CD4-positive, CD25-positive, alpha-beta regulatory T cell (primary cell): ENCODE measurements around the gene CARD19. TPM values are rescaled to one million over a fixed set of nuclear protein-coding genes. Genes with fewer than 3 reads are reported as not detected.
"Not testable (repeated sequence)": the region's sequence is repeated elsewhere in the genome, so short reads cannot be mapped to it uniquely, and the experiment has no call there.

Experiments
- ATAC-seq, 2 donors: fragments of 150-1000 bp; cut with Tn5 transposase; one replicate each; pipeline ENCODE4 v1.10.0; 2021; ENCODE audit warnings: low read depth in 2 of 2, moderate number of reproducible peaks in 2 of 2, moderate library complexity in 1 of 2
- DNase-seq, 3 donors: peaks; one replicate each; pipeline versions ENCODE4 v3.0.0 to v3.0.0-alpha.2; 2012 to 2022; ENCODE audit warnings: mixed read lengths in 1 of 3
- H3K27ac ChIP-seq: one replicate; pipeline ENCODE4 v1.7.0; 2013; ENCODE audit warnings: mild to moderate bottlenecking, low read length; ENCODE audit not compliant: insufficient read depth, poor library complexity, severe bottlenecking
- H3K27me3 ChIP-seq: one replicate; pipeline ENCODE4 v1.7.0; 2013; ENCODE audit warnings: low read length; ENCODE audit not compliant: control insufficient read depth, insufficient read depth
- H3K36me3 ChIP-seq: one replicate; pipeline ENCODE4 v1.7.0; 2013; ENCODE audit warnings: mild to moderate bottlenecking, low read length, moderate library complexity; ENCODE audit not compliant: control insufficient read depth, insufficient read depth
- H3K4me1 ChIP-seq: 2 replicates; pipeline ENCODE4 v1.7.0; 2013; ENCODE audit warnings: mild to moderate bottlenecking, low read length; ENCODE audit not compliant: insufficient read depth, control insufficient read depth, poor library complexity, severe bottlenecking
- H3K4me3 ChIP-seq: one replicate; pipeline ENCODE4 v1.7.0; 2013; ENCODE audit warnings: low read depth, mild to moderate bottlenecking, low read length, moderate library complexity
- H3K9me3 ChIP-seq, 2 experiments: 1 replicate in 1 of 2; 2 replicates in 1 of 2; pipeline ENCODE4 v1.7.0; 2013; ENCODE audit warnings: low read length in 2 of 2, mild to moderate bottlenecking in 1 of 2, moderate library complexity in 1 of 2; ENCODE audit not compliant: control insufficient read depth in 2 of 2
- H3K27ac Mint-ChIP-seq, 3 donors: one replicate each; pipeline ENCODE4 v1.8.0; 2020 to 2022; ENCODE audit warnings: mild to moderate bottlenecking in 3 of 3, mixed read lengths in 3 of 3, moderate library complexity in 2 of 3
- H3K27me3 Mint-ChIP-seq: one replicate; pipeline ENCODE4 v1.8.0; 2022; ENCODE audit warnings: mild to moderate bottlenecking, mixed read lengths
- H3K36me3 Mint-ChIP-seq: one replicate; pipeline ENCODE4 v1.8.0; 2020; ENCODE audit warnings: mixed read lengths
- H3K4me1 Mint-ChIP-seq, 4 donors: one replicate each; pipeline ENCODE4 v1.8.0; 2020 to 2022; ENCODE audit warnings: mixed read lengths in 4 of 4, mild to moderate bottlenecking in 1 of 4
- H3K4me3 Mint-ChIP-seq, 4 donors: one replicate each; pipeline ENCODE4 v1.8.0; 2020 to 2022; ENCODE audit warnings: mild to moderate bottlenecking in 4 of 4, mixed read lengths in 4 of 4, moderate library complexity in 3 of 4
- H3K9me3 Mint-ChIP-seq, 7 donors: one replicate each; pipeline ENCODE4 v1.8.0; 2020 to 2022; ENCODE audit warnings: mixed read lengths in 7 of 7, mild to moderate bottlenecking in 3 of 7, moderate library complexity in 2 of 7
- polyA plus RNA-seq, 4 donors: library from polyadenylated mRNA; unstranded; fragments of 300-500 nt; fragmentation: Illumina TruSeq; gene quantifications; one replicate each; pipeline ENCODE4 v1.2.3, GENCODE V29; 2021
- total RNA-seq: library from RNA; stranded (reverse); gene quantifications from one replicate; pipeline ENCODE4 v1.2.3, GENCODE V29; 2022

CARD19 gene
- total and polyA plus RNA-seq, 5 donors from 2014 or later, result 60.0 to 89.1 (median 72.6) TPM

DNA sequence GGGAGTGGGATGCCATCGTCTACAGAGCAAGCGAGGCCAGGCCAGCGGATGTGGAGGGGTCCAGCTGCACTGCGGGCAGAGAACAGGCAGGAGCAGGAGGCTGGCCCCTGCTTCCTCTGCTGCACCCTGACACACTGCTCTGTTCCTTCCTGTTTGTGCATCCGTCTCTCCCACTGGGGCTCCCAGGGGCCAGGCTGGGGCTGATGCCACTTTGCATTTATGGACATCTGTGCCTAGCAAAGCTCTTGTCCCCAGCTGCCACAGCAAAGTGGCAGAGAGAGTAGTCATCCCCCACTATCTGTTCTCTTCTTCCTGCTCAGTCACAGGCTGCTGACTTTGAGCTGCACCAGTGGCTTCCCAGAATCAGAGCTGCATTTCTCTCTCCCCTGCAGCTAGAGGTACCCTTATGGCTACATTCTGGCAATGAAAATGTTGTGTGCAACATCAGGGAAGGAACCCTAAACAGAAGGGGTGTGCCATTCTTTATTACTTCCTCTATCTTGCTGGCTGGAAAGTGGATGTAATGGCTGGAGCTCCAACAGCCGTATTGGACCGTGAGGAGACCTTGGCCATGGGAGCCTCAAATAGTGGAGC lies 42.3 kb downstream of the CARD19 start:
- peak overlapping the region in 1 of 3 donors; percentile 69 for H3K27ac Mint-ChIP-seq
- no peaks in the 10 kb centered on the region for H3K9me3 Mint-ChIP-seq

DNA sequence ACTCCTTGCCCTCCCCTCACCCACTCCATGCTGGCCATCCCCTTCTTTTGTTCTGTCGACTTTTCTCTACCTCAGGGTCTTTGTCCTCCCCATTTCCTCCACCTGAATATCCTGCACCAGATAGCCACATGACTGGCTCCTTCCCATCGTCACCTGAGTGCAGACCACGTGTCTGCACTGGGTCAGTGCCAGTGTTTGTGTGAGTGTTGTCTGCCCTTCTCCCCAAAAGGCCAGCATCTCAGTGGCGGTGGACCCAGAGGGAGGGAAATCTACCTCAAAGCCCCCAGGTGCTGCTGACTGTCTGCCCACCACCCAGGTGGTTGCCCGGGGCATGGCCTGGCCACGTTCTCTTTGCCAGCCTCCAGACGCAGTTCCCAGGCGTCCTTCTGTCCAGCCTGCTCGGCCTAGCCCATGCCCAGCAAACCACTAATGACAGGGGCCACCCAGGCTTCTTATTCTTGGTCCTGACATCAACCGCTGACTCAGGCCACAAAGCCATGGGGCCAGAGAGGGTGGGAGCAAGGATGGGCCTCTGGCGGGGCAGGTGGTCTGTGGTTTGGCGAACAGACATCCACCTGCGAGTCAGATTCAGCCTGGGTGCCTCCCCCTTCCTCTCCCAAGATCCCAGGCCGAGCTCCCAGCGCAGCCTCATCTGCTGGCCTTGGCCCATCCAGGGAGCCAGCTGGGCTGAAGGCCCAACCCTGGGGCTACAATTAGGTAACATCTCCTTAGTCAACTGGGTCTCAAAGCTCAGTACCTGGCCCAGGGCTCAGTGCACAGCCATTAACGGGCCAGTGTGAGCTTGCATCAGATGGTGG lies 43.6 kb downstream of the CARD19 start:
- Mint-ChIP-seq H3K4me1 (peaks cover 0 to 63% (median 14%) of the 10 kb centered on the region in 4 donors), H3K27me3 (no peaks in the 10 kb centered on the region), H3K9me3 (no peaks in the 10 kb centered on the region), H3K4me3 (peak overlapping the region in 1 of 4 donors; percentile 65), H3K27ac (peak overlapping the region in 2 of 3 donors; percentile 42 to 52), H3K36me3 (no peaks in the 10 kb centered on the region)
- DNase-seq (no peak), ATAC-seq (no peak)
- Histone ChIP-seq H3K4me3 (no peak overlapping the region), H3K4me1 (peaks cover 39% of the 10 kb centered on the region), H3K27ac (no peak overlapping the region), H3K9me3 (no peaks in the 10 kb centered on the region), H3K36me3 (no peaks in the 10 kb centered on the region), H3K27me3 (no peaks in the 10 kb centered on the region)

More for the DNA sequence above, 42.3 kb downstream of the CARD19 start:
- Histone ChIP-seq H3K36me3 (no peaks in the 10 kb centered on the region), H3K27me3 (no peaks in the 10 kb centered on the region), H3K9me3 (no peaks in the 10 kb centered on the region), H3K4me1 (peaks cover 31% of the 10 kb centered on the region), H3K27ac (no peak overlapping the region), H3K4me3 (no peak overlapping the region)
- Mint-ChIP-seq H3K27me3 (no peaks in the 10 kb centered on the region), H3K4me3 (peak overlapping the region in 2 of 4 donors; percentile 7 to 66), H3K36me3 (no peaks in the 10 kb centered on the region), H3K4me1 (peaks cover 0 to 54% (median 7%) of the 10 kb centered on the region in 4 donors)
- ATAC-seq (no peak), DNase-seq (peak in 1 of 3 donors; percentile 34)

DNA sequence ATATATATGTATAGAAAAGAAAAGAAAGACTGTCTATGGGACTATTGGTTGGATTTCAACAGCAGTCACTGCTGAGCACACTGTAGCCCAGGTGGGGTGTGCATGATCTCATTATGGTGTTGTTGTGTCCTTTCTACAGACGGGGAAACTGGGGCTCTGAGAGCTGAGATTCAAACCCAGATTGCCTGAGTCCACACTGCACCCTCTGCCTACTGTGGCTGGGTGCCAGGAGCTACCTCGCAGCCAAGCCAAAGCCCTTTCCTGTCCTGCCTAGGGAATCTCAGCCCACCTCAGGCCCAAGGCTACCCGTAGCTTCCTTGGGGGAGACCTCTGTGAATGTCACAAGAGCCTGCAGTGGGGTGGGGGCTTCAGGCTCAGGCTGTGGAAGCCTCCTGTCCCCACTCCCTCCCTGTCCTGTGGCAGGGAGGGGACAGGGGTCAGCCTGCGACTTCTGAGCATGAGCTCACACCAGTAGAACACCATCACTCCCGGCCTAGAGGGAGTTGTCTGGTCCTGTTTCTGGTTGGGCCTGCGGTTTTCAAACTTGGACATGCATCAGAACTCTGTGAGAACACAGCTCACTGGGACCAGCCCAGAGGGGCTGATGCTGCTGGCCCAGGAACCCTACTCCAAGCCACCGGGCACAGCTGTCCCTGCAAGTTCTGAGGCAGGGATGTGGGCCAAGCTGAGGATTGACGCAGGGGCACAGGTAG lies 45.9 kb downstream of the CARD19 start:
- DNase-seq (no peak), ATAC-seq (no peak)
- peaks cover 0 to 61% (median 21%) of the 10 kb centered on the region in 4 donors for H3K4me1 Mint-ChIP-seq
- H3K4me3 Mint-ChIP-seq, result peak overlapping the region in 1 of 4 donors; percentile 38
- Histone ChIP-seq H3K4me3 (no peak overlapping the region), H3K4me1 (peaks cover 33% of the 10 kb centered on the region), H3K27me3 (no peaks in the 10 kb centered on the region), H3K9me3 (no peaks in the 10 kb centered on the region), H3K27ac (no peak overlapping the region), H3K36me3 (no peaks in the 10 kb centered on the region)
- no peaks in the 10 kb centered on the region for H3K36me3 Mint-ChIP-seq
- no peaks in the 10 kb centered on the region for H3K27me3 Mint-ChIP-seq
- H3K27ac Mint-ChIP-seq, result peak overlapping the region in 2 of 3 donors; percentile 52 to 86
- peaks cover 0 to 3% (median 0%) of the 10 kb centered on the region in 7 donors for H3K9me3 Mint-ChIP-seq

DNA sequence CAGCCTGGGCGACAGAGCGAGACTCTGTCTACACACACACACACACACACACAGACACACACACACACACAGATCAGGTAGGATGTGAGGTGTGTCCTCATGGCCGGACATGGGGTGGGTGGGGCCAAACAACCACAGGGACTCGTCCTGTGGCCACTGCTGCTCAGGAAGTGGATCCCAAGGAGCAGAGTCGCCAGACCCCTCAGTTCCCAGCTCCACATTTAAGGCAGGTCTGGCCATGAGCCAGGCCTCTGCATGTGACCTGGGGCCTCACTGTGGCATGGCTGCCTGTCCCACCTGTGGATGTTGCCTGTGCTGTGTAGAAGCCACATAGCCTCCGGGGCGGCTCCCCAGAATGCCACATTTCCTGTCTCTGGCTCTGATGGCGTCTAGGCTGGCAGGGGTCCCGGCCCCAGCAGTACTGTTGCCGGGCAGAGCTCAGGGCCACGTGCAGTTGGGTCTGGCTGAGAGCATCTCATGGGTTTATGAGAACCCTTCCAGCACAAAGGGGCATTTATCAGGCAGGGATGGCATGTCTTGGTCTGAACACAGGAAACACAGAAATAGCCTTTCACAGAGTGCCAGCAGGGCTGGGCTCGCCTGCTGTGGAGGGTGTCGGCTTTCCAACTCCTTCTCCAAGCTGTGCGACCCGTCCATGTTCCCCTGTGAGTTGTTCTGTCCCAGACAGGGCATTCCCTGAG lies 48.0 kb downstream of the CARD19 start:
- H3K9me3 ChIP-seq, result peaks cover 0 to 5% of the 10 kb centered on the region in 2 experiments
- H3K4me1 ChIP-seq, result peaks cover 34% of the 10 kb centered on the region
- Mint-ChIP-seq H3K27me3 (no peaks in the 10 kb centered on the region), H3K36me3 (no peaks in the 10 kb centered on the region), H3K4me1 (peaks cover 3 to 51% (median 23%) of the 10 kb centered on the region in 4 donors), H3K27ac (peak overlapping the region; percentile 94 to 100 (median 97)), H3K9me3 (peaks cover 0 to 4% (median 0%) of the 10 kb centered on the region in 7 donors), H3K4me3 (peak overlapping the region; percentile 54 to 92 (median 69))
- peak overlapping the region; percentile 7 for H3K4me3 ChIP-seq
- peak; percentile 91 to 94 for ATAC-seq
- H3K27me3 ChIP-seq, result no peaks in the 10 kb centered on the region
- DNase-seq, result peak; percentile 29 to 87 (median 72)
- peak overlapping the region; percentile 71 for H3K27ac ChIP-seq
- H3K36me3 ChIP-seq, result no peaks in the 10 kb centered on the region

DNA sequence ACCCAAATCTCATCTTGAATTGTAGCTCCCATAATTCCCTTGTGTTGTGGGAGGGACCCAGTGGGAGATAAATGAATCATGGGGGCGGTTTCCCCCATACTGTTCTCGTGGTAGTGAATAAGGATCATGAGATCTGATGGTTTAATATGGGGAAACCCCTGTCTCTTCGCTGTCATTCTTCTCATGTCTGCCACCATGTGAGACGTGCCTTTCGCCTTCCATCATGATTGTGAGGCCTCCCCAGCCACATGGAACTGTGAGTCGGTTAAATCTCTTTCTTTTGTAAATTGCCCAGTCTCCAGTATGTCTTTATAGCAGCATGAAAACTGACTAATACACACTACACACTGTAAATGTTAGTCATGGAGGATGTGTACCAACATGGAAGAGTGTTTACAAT lies 50.7 kb downstream of the CARD19 start:
- not testable (repeated sequence) for H3K9me3 ChIP-seq

DNA sequence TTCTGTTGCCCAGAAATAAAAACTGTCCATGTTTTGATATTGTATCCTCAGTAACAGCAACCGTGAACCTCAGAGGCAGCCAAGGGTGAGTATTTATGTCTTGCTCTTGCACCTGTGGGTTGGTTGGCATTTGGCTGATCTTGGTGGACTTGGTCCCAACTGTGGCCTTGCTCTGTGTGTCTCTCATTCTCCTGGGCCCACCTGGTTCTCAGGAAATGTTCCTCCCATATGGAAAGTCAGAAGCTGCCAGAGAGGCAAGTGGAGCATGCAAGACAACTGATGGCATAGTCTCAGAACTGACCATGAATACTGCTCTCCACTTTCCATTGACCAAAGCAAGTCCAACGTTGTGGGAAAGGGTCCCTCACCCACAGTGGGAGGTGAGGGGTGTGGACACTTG lies 51.6 kb downstream of the CARD19 start:
- peaks cover 0 to 4% (median 0%) of the 10 kb centered on the region in 7 donors for H3K9me3 Mint-ChIP-seq
- no peak overlapping the region for H3K4me3 ChIP-seq
- H3K36me3 ChIP-seq, result no peaks in the 10 kb centered on the region
- peaks cover 9 to 38% (median 27%) of the 10 kb centered on the region in 4 donors for H3K4me1 Mint-ChIP-seq
- no peaks in the 10 kb centered on the region for H3K27me3 ChIP-seq
- H3K4me1 ChIP-seq, result peaks cover 24% of the 10 kb centered on the region
- peaks cover 0 to 5% of the 10 kb centered on the region in 2 experiments for H3K9me3 ChIP-seq
- no peaks in the 10 kb centered on the region for H3K36me3 Mint-ChIP-seq
- H3K27ac ChIP-seq, result no peak overlapping the region
- peak overlapping the region in 1 of 4 donors; percentile 10 for H3K4me3 Mint-ChIP-seq
- no peaks in the 10 kb centered on the region for H3K27me3 Mint-ChIP-seq
- DNase-seq (no peak), ATAC-seq (no peak)
- H3K27ac Mint-ChIP-seq, result peak overlapping the region; percentile 7 to 48 (median 36)

More for the DNA sequence above, 50.7 kb downstream of the CARD19 start:
- not testable (repeated sequence) for H3K4me3 Mint-ChIP-seq, H3K9me3 Mint-ChIP-seq, H3K36me3 ChIP-seq, H3K27me3 ChIP-seq, H3K4me3 ChIP-seq, H3K27ac ChIP-seq, ATAC-seq, H3K36me3 Mint-ChIP-seq, DNase-seq, H3K27me3 Mint-ChIP-seq
- Mint-ChIP-seq H3K27ac (peak overlapping the region; percentile 69 to 86 (median 76)), H3K4me1 (peaks cover 9 to 47% (median 30%) of the 10 kb centered on the region in 4 donors)
- H3K4me1 ChIP-seq, result peaks cover 33% of the 10 kb centered on the region

DNA sequence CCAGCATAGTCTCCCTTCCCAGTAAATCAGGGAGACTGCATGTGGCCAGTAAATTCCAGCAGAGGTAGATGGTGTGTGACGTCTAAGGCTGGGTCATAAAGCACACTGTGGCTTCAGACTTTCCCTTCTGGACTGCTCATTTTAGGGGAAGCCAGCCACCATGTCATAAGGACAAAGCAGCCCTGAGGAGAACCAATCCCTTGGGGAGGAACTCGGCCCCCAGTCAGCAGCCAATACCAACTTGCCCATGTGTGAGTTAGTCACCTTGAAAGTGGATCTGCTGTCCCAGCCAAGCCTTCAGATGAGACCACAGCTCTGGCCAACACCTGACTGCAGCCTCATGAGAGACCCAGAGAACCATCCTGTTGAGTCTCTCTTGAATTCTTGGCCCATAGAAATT lies 52.7 kb downstream of the CARD19 start:
- peaks cover 9 to 31% (median 23%) of the 10 kb centered on the region in 4 donors for H3K4me1 Mint-ChIP-seq
- no peak overlapping the region for H3K4me3 Mint-ChIP-seq
- DNase-seq, result no peak
- peak overlapping the region in 2 of 3 donors; percentile 8 to 20 for H3K27ac Mint-ChIP-seq
- H3K9me3 Mint-ChIP-seq, result peaks cover 0 to 4% (median 0%) of the 10 kb centered on the region in 7 donors
- no peaks in the 10 kb centered on the region for H3K27me3 ChIP-seq
- H3K27ac ChIP-seq, result no peak overlapping the region
- H3K4me3 ChIP-seq, result no peak overlapping the region
- H3K27me3 Mint-ChIP-seq, result no peaks in the 10 kb centered on the region
- H3K36me3 Mint-ChIP-seq, result no peaks in the 10 kb centered on the region
- H3K4me1 ChIP-seq, result peaks cover 13% of the 10 kb centered on the region
- no peaks in the 10 kb centered on the region for H3K36me3 ChIP-seq
- peaks cover 0 to 5% of the 10 kb centered on the region in 2 experiments for H3K9me3 ChIP-seq
- no peak for ATAC-seq
